HepG2 (cell line): ENCODE data around the gene P4HA3. TPM values are rescaled to one million over a fixed set of nuclear protein-coding genes. Genes with fewer than 3 reads are reported as not detected.

ENCODE experiments used
- ATAC-seq: fragments of 200-7000 bp; cut with Tn5 transposase; 3 replicates; pipeline ENCODE4 v1.9.1; 2020; ENCODE audit warnings: mild to moderate bottlenecking, moderate library complexity
- BruUV-seq: library from RNA; stranded (reverse); fragments of 400-500 nt; replicated peaks from 2 replicates; lab custom pipeline; 2021; lab: Mats Ljungman, UMichigan
- CTCF ChIA-PET: fragments of 300-600 bp; formaldehyde crosslinking; extraction: SDS; loops from one replicate; lab custom pipeline; 2021; ENCODE audit warnings: low total read pairs, inconsistent platforms, low intra/inter-chr PET ratio; lab: Yijun Ruan, JAX
- POLR2A ChIA-PET: fragments of 350-600 bp; sonication (Branson Sonifier 250); formaldehyde crosslinking; loops from one replicate; lab custom pipeline; 2020; ENCODE audit warnings: antibody characterized with exemption, inconsistent platforms; lab: Yijun Ruan, JAX
- DNase-seq: peaks from one replicate; pipeline ENCODE4 v3.0.0-alpha.2; 2015; ENCODE audit warnings: low spot score
- FAIRE-seq: peaks from 3 replicates; lab custom pipeline; 2011; peaks lifted over from hg19 to GRCh38; lab: Jason Lieb, UNC
- H2AFZ ChIP-seq: one replicate; pipeline ENCODE4 v1.6.1; 2011; ENCODE audit warnings: low read length, inconsistent platforms
- H3K27ac ChIP-seq: fragments of 300-600 bp; 3 replicates; pipeline ENCODE4 v1.8.0; 2011; ENCODE audit warnings: mixed run types, mild to moderate bottlenecking, mixed read lengths, low read length, inconsistent platforms; ENCODE audit not compliant: insufficient read depth; ENCODE audit errors: extremely low read length
- H3K27me3 ChIP-seq, 2 experiments: fragments of 200-600 bp in 1 of 2; 2 replicates in 1 of 2; 3 replicates in 1 of 2; pipeline versions ENCODE4 v1.6.0 to v1.8.0; 2011; ENCODE audit warnings: low read length in 2 of 2, mild to moderate bottlenecking in 2 of 2, moderate library complexity in 2 of 2, inconsistent platforms in 1 of 2; ENCODE audit not compliant: insufficient read depth in 2 of 2, control insufficient read depth in 1 of 2
- H3K36me3 ChIP-seq, 2 experiments: fragments of 200-600 bp in 1 of 2; replicated peaks in 1 of 2; 2 replicates in 1 of 2; 3 replicates in 1 of 2; pipeline versions ENCODE4 v1.5.1 to v1.8.0; 2011; ENCODE audit warnings: low read length in 2 of 2, inconsistent platforms in 1 of 2; ENCODE audit not compliant: insufficient read depth in 2 of 2, control insufficient read depth in 1 of 2
- H3K4me1 ChIP-seq: 2 replicates; pipeline ENCODE4 v1.5.1; 2012; ENCODE audit warnings: low read length, inconsistent platforms; ENCODE audit not compliant: insufficient read depth
- H3K4me2 ChIP-seq: 2 replicates; pipeline ENCODE4 v1.6.0; 2011; ENCODE audit warnings: low read depth, low read length, inconsistent platforms
- H3K4me3 ChIP-seq, 3 experiments: fragments of 200-600 bp in 1 of 3; sonication (generic), shearing (Covaris generic) in 1 of 3; replicated peaks in 1 of 3; 2 replicates each; pipeline ENCODE4 v1.5.1; 2011 to 2016; ENCODE audit warnings: low read length in 3 of 3, inconsistent platforms in 2 of 3, low read depth in 2 of 3, mild to moderate bottlenecking in 2 of 3, control low read depth in 1 of 3, mixed read lengths in 1 of 3; ENCODE audit not compliant: insufficient read depth in 1 of 3
- H3K79me2 ChIP-seq: one replicate; pipeline ENCODE4 v1.6.1; 2011; ENCODE audit warnings: low read length, inconsistent platforms; ENCODE audit not compliant: insufficient read depth
- H3K9ac ChIP-seq: 2 replicates; pipeline ENCODE4 v1.6.0; 2011; ENCODE audit warnings: mild to moderate bottlenecking, low read depth, low read length, inconsistent platforms; ENCODE audit not compliant: insufficient read depth
- H3K9me3 ChIP-seq: 2 replicates; pipeline ENCODE4 v1.5.1; 2012; ENCODE audit warnings: mild to moderate bottlenecking, low read length
- H4K20me1 ChIP-seq: 2 replicates; pipeline ENCODE4 v1.6.0; 2011; ENCODE audit warnings: inconsistent platforms, mild to moderate bottlenecking, low read length, moderate library complexity; ENCODE audit not compliant: insufficient read depth
- ATF7 ChIP-seq, 2 experiments: fragments of 450-650 bp in 1 of 2; sonication (generic) in 1 of 2; formaldehyde crosslinking in 1 of 2; IDR thresholded peaks; 2 replicates each; pipeline versions ENCODE4 v1.4.0 to v1.6.1; 2016 to 2020; ENCODE audit warnings: antibody characterized with exemption in 1 of 2, mild to moderate bottlenecking in 1 of 2, missing genetic modification reagents in 1 of 2
- KLF11 ChIP-seq: IDR thresholded peaks from 2 replicates; pipeline ENCODE4 v1.6.1; 2016; ENCODE audit warnings: missing compliant biosample characterization
- PATZ1 ChIP-seq: sonication (generic); formaldehyde crosslinking; IDR thresholded peaks from 2 replicates; pipeline ENCODE4 v1.4.0; 2020; ENCODE audit warnings: missing genetic modification reagents
- ZBTB21 ChIP-seq: sonication (generic); formaldehyde crosslinking; IDR thresholded peaks from 2 replicates; pipeline ENCODE4 v1.4.0; 2020; ENCODE audit warnings: missing genetic modification reagents
- ZSCAN12 ChIP-seq: sonication (generic); formaldehyde crosslinking; IDR thresholded peaks from 2 replicates; pipeline ENCODE4 v1.9.0; 2021; ENCODE audit warnings: mild to moderate bottlenecking, missing genetic modification reagents
- WGBS: methylation state at CpG from one replicate; pipeline ENCODE4 v1.1.6; 2017; ENCODE audit warnings: low lambda C conversion rate; 5-methylcytosine and 5-hydroxymethylcytosine counted together
- in situ Hi-C: cut with HindIII; loops from 2 replicates; pipeline ENCODE4 v1.10.0; 2017; ENCODE audit warnings: low pct_unique_long_range_greater_than_20kb; ENCODE audit not compliant: extremely low pct_ligation_motif_present
- intact Hi-C: fragments of 100-400 bp; cut with micrococcal nuclease; formaldehyde crosslinking; loops from one replicate; pipeline ENCODE4 v1.10.0; 2022; ENCODE audit not compliant: unreplicated experiment
- polyA plus RNA-seq, 8 experiments: library from polyadenylated mRNA; depleted of rRNA in 3 of 8; stranded (reverse) in 7 of 8; unstranded in 1 of 8; fragments of >200 nt; fragmentation: Illumina TruSeq in 4 of 8; extraction: Trizol in 4 of 8; gene quantifications; 2 replicates each; pipeline versions ENCODE4 v1.2.1 to v1.2.3, GENCODE V29; 2011 to 2016; ENCODE audit warnings: low read depth in 4 of 8, missing spikeins in 1 of 8, mixed read lengths in 1 of 8; ENCODE audit not compliant: insufficient read depth in 1 of 8
- total RNA-seq, 5 experiments: library from RNA; depleted of rRNA; stranded (reverse); fragments of >200 nt; fragmentation: Illumina TruSeq; extraction: Trizol; gene quantifications; 2 replicates each; pipeline ENCODE4 v1.2.3, GENCODE V29; 2016; ENCODE audit warnings: low read depth in 1 of 5
- TF ChIP-seq, protein P1 (sequence below): sonication (generic); IDR thresholded peaks from 2 replicates; pipeline ENCODE4 v1.6.1; 2016; ENCODE audit warnings: low read depth, borderline replicate concordance
- TF ChIP-seq, protein P2 (sequence below), 2 experiments: sonication (generic) in 1 of 2; formaldehyde crosslinking in 1 of 2; IDR thresholded peaks; 2 replicates each; pipeline versions ENCODE4 v1.4.0 to v1.6.1; 2018 to 2020; ENCODE audit warnings: missing genetic modification reagents in 2 of 2, borderline replicate concordance in 1 of 2, low read depth in 1 of 2, mild to moderate bottlenecking in 1 of 2, missing biosample characterization in 1 of 2

The P4HA3 gene
- total and polyA plus RNA-seq, 2 of the 13 experiments (the other 11 are each of a cell fraction or from before 2014, with no cell fraction given) = not detected

DNA sequence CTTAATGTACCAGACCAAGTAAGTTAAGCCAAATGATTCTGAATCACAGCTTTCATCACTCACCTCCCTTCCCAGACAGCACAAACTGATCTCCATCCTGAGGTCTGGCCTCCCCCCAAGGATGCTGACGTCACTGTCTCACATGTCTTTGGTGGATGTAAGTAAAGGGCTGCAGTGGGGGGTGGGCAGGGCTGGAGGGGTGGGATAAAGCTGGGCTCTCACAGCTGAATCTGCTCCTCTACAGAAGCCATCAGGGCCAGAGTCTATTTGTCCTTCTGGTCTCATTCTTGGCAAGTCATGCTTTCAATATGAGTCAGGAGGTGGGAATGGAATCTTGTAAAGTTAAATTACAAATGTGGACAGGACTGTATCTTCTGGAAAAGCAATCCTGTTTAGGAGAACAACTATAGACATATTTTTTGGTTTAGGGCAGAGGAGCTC lies 32.7 kb downstream of the P4HA3 start (continued):
- TF ChIP-seq PATZ1 (CRISPR knock-in tag) = no peak
- 0 out of 2 replicates have a peak, but pooled peaks have one; percentile 16 for TF ChIP-seq ATF7 (IDR thresholded peaks at IDR 0.05)
- no peak for TF ChIP-seq ATF7 (CRISPR knock-in tag; IDR thresholded peaks at IDR 0.05)

- POLR2A ChIA-PET = no interaction called here
- Histone ChIP-seq H3K79me2 (no peaks in the 10 kb centered on the region), H3K36me3 (no peaks in the 10 kb centered on the region), H3K9me3 (no peaks in the 10 kb centered on the region), H3K4me1 (no peaks in the 10 kb centered on the region), H3K4me3 (no peak overlapping the region), H3K4me2 (no peak overlapping the region), H4K20me1 (no peaks in the 10 kb centered on the region), H3K27ac (no peak overlapping the region), H3K9ac (no peak overlapping the region), H3K27me3 (no peaks in the 10 kb centered on the region)
- in situ Hi-C loops = no loop called here
- ATAC-seq = no peak
- 27% methylated on average over 2 of the region's 2 CpGs for WGBS
- BruUV-seq = no TSS peak
- CTCF ChIA-PET = no interaction called here
- FAIRE-seq = no peak
- no peak for DNase-seq
- intact Hi-C loops = no loop called here
- TF ChIP-seq, protein P1, sequence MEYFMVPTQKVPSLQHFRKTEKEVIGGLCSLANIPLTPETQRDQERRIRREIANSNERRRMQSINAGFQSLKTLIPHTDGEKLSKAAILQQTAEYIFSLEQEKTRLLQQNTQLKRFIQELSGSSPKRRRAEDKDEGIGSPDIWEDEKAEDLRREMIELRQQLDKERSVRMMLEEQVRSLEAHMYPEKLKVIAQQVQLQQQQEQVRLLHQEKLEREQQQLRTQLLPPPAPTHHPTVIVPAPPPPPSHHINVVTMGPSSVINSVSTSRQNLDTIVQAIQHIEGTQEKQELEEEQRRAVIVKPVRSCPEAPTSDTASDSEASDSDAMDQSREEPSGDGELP = no peak
- no peak for TF ChIP-seq KLF11
- no peak for TF ChIP-seq ZBTB21
- TF ChIP-seq, protein P2, sequence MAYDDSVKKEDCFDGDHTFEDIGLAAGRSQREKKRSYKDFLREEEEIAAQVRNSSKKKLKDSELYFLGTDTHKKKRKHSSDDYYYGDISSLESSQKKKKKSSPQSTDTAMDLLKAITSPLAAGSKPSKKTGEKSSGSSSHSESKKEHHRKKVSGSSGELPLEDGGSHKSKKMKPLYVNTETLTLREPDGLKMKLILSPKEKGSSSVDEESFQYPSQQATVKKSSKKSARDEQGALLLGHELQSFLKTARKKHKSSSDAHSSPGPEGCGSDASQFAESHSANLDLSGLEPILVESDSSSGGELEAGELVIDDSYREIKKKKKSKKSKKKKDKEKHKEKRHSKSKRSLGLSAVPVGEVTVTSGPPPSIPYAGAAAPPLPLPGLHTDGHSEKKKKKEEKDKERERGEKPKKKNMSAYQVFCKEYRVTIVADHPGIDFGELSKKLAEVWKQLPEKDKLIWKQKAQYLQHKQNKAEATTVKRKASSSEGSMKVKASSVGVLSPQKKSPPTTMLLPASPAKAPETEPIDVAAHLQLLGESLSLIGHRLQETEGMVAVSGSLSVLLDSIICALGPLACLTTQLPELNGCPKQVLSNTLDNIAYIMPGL (CRISPR knock-in tag; IDR thresholded peaks at IDR 0.05; ENCODE audit: borderline replicate concordance in 1 of 2, low read depth in 1 of 2) = no peak
- no peak for TF ChIP-seq ZSCAN12
- TF ChIP-seq, all 625 proteins: peak for 0
- H2AFZ ChIP-seq = no peak overlapping the region
These were observed 33.3 kb downstream of the P4HA3 start for GRCh38 chr11:74278103-74278502.
